HepG2 (cell line): ENCODE measurements around the gene ZNF445. TPM values are rescaled to one million over a fixed set of nuclear protein-coding genes. Genes with fewer than 3 reads are reported as not detected.
A peak's percentile ranks its signal among the peaks of the same experiment; 100 is the strongest.

ENCODE experiments used
- ATAC-seq: fragments of 200-7000 bp; cut with Tn5 transposase; 3 replicates; pipeline ENCODE4 v1.9.1; 2020; ENCODE audit warnings: mild to moderate bottlenecking, moderate library complexity
- BruUV-seq: library from RNA; stranded (reverse); fragments of 400-500 nt; replicated peaks from 2 replicates; lab custom pipeline; 2021; lab: Mats Ljungman, UMichigan
- CTCF ChIA-PET: fragments of 300-600 bp; formaldehyde crosslinking; extraction: SDS; loops from one replicate; lab custom pipeline; 2021; ENCODE audit warnings: low total read pairs, inconsistent platforms, low intra/inter-chr PET ratio; lab: Yijun Ruan, JAX
- POLR2A ChIA-PET: fragments of 350-600 bp; sonication (Branson Sonifier 250); formaldehyde crosslinking; loops from one replicate; lab custom pipeline; 2020; ENCODE audit warnings: antibody characterized with exemption, inconsistent platforms; lab: Yijun Ruan, JAX
- DNase-seq: peaks from one replicate; pipeline ENCODE4 v3.0.0-alpha.2; 2015; ENCODE audit warnings: low spot score
- FAIRE-seq: peaks from 3 replicates; lab custom pipeline; 2011; peaks lifted over from hg19 to GRCh38; lab: Jason Lieb, UNC
- H2AFZ ChIP-seq: one replicate; pipeline ENCODE4 v1.6.1; 2011; ENCODE audit warnings: low read length, inconsistent platforms
- H3K27ac ChIP-seq: fragments of 300-600 bp; 3 replicates; pipeline ENCODE4 v1.8.0; 2011; ENCODE audit warnings: mixed run types, mild to moderate bottlenecking, mixed read lengths, low read length, inconsistent platforms; ENCODE audit not compliant: insufficient read depth; ENCODE audit errors: extremely low read length
- H3K27me3 ChIP-seq, 2 experiments: fragments of 200-600 bp in 1 of 2; 2 replicates in 1 of 2; 3 replicates in 1 of 2; pipeline versions ENCODE4 v1.6.0 to v1.8.0; 2011; ENCODE audit warnings: low read length in 2 of 2, mild to moderate bottlenecking in 2 of 2, moderate library complexity in 2 of 2, inconsistent platforms in 1 of 2; ENCODE audit not compliant: insufficient read depth in 2 of 2, control insufficient read depth in 1 of 2
- H3K36me3 ChIP-seq, 2 experiments: fragments of 200-600 bp in 1 of 2; replicated peaks in 1 of 2; 2 replicates in 1 of 2; 3 replicates in 1 of 2; pipeline versions ENCODE4 v1.5.1 to v1.8.0; 2011; ENCODE audit warnings: low read length in 2 of 2, inconsistent platforms in 1 of 2; ENCODE audit not compliant: insufficient read depth in 2 of 2, control insufficient read depth in 1 of 2
- H3K4me1 ChIP-seq: 2 replicates; pipeline ENCODE4 v1.5.1; 2012; ENCODE audit warnings: low read length, inconsistent platforms; ENCODE audit not compliant: insufficient read depth
- H3K4me2 ChIP-seq: 2 replicates; pipeline ENCODE4 v1.6.0; 2011; ENCODE audit warnings: low read depth, low read length, inconsistent platforms
- H3K4me3 ChIP-seq, 3 experiments: fragments of 200-600 bp in 1 of 3; sonication (generic), shearing (Covaris generic) in 1 of 3; replicated peaks in 1 of 3; 2 replicates each; pipeline ENCODE4 v1.5.1; 2011 to 2016; ENCODE audit warnings: low read length in 3 of 3, inconsistent platforms in 2 of 3, low read depth in 2 of 3, mild to moderate bottlenecking in 2 of 3, control low read depth in 1 of 3, mixed read lengths in 1 of 3; ENCODE audit not compliant: insufficient read depth in 1 of 3
- H3K79me2 ChIP-seq: one replicate; pipeline ENCODE4 v1.6.1; 2011; ENCODE audit warnings: low read length, inconsistent platforms; ENCODE audit not compliant: insufficient read depth
- H3K9ac ChIP-seq: 2 replicates; pipeline ENCODE4 v1.6.0; 2011; ENCODE audit warnings: mild to moderate bottlenecking, low read depth, low read length, inconsistent platforms; ENCODE audit not compliant: insufficient read depth
- H3K9me3 ChIP-seq: 2 replicates; pipeline ENCODE4 v1.5.1; 2012; ENCODE audit warnings: mild to moderate bottlenecking, low read length
- H4K20me1 ChIP-seq: 2 replicates; pipeline ENCODE4 v1.6.0; 2011; ENCODE audit warnings: inconsistent platforms, mild to moderate bottlenecking, low read length, moderate library complexity; ENCODE audit not compliant: insufficient read depth
- ARNTL ChIP-seq: sonication (generic); formaldehyde crosslinking; IDR thresholded peaks from 2 replicates; pipeline ENCODE4 v1.4.0; 2020; ENCODE audit warnings: mild to moderate bottlenecking, missing genetic modification reagents
- BRD4 ChIP-seq: sonication (generic); formaldehyde crosslinking; IDR thresholded peaks from 2 replicates; pipeline ENCODE4 v1.4.0; 2020; ENCODE audit warnings: missing genetic modification reagents
- EHMT2 ChIP-seq: fragments of 200-600 bp; sonication (generic); IDR thresholded peaks from 2 replicates; pipeline ENCODE4 v1.7.0; 2017; ENCODE audit warnings: antibody characterized with exemption, low read depth, low read length, borderline replicate concordance
- FOXC1 ChIP-seq: sonication (generic); formaldehyde crosslinking; IDR thresholded peaks from 2 replicates; pipeline ENCODE4 v1.8.0; 2022; ENCODE audit warnings: mild to moderate bottlenecking, missing genetic modification reagents, borderline replicate concordance
- FOXP1 ChIP-seq, 2 experiments: fragments of 450-650 bp in 1 of 2; IDR thresholded peaks; 2 replicates each; pipeline ENCODE4 v1.6.1; 2017 to 2018; ENCODE audit warnings: antibody characterized with exemption in 1 of 2
- GFI1 ChIP-seq: sonication (generic); formaldehyde crosslinking; IDR thresholded peaks from 2 replicates; pipeline ENCODE4 v1.5.0; 2020; ENCODE audit warnings: missing genetic modification reagents, mild to moderate bottlenecking, borderline replicate concordance
- GLMP ChIP-seq: sonication (generic); formaldehyde crosslinking; IDR thresholded peaks from 2 replicates; pipeline ENCODE4 v1.9.0; 2021; ENCODE audit warnings: missing genetic modification reagents, mild to moderate bottlenecking, borderline replicate concordance
- KLF13 ChIP-seq: sonication (generic); formaldehyde crosslinking; IDR thresholded peaks from 2 replicates; pipeline ENCODE4 v1.4.0; 2020; ENCODE audit warnings: mild to moderate bottlenecking, missing genetic modification reagents
- LRRFIP1 ChIP-seq: sonication (generic); formaldehyde crosslinking; conservative IDR thresholded peaks from 2 replicates; pipeline ENCODE4 v1.4.0; 2020; ENCODE audit warnings: missing genetic modification reagents
- MZF1 ChIP-seq: sonication (generic); formaldehyde crosslinking; IDR thresholded peaks from 2 replicates; pipeline ENCODE4 v1.8.1; 2023; ENCODE audit warnings: mild to moderate bottlenecking, missing genetic modification reagents, borderline replicate concordance
- PAX8 ChIP-seq: sonication (generic); formaldehyde crosslinking; IDR thresholded peaks from 2 replicates; pipeline ENCODE4 v1.8.0; 2022; ENCODE audit warnings: mild to moderate bottlenecking, missing genetic modification reagents, borderline replicate concordance
- RELA ChIP-seq: sonication (generic); formaldehyde crosslinking; IDR thresholded peaks from 2 replicates; pipeline ENCODE4 v1.4.0; 2020; ENCODE audit warnings: missing genetic modification reagents
- RXRA ChIP-seq: sonication (generic); formaldehyde crosslinking; IDR thresholded peaks from 2 replicates; pipeline ENCODE4 v1.5.1; 2020; ENCODE audit warnings: missing genetic modification reagents
- RXRB ChIP-seq: IDR thresholded peaks from 2 replicates; pipeline ENCODE4 v1.6.1; 2016; ENCODE audit warnings: borderline replicate concordance, missing genetic modification reagents, missing compliant biosample characterization
- SIX4 ChIP-seq: sonication (generic); formaldehyde crosslinking; IDR thresholded peaks from 2 replicates; pipeline ENCODE4 v1.4.0; 2020; ENCODE audit warnings: missing genetic modification reagents
- TEF ChIP-seq: sonication (generic); formaldehyde crosslinking; IDR thresholded peaks from 2 replicates; pipeline ENCODE4 v1.5.0; 2020; ENCODE audit warnings: missing genetic modification reagents
- ZNF547 ChIP-seq: sonication (generic); formaldehyde crosslinking; IDR thresholded peaks from 2 replicates; pipeline ENCODE4 v1.5.1; 2020; ENCODE audit warnings: mild to moderate bottlenecking, missing genetic modification reagents
- ZNF652 ChIP-seq: IDR thresholded peaks from 2 replicates; pipeline ENCODE4 v1.6.1; 2016; ENCODE audit warnings: low read depth, borderline replicate concordance
- WGBS: methylation state at CpG from one replicate; pipeline ENCODE4 v1.1.6; 2017; ENCODE audit warnings: low lambda C conversion rate; 5-methylcytosine and 5-hydroxymethylcytosine counted together
- in situ Hi-C: cut with HindIII; loops from 2 replicates; pipeline ENCODE4 v1.10.0; 2017; ENCODE audit warnings: low pct_unique_long_range_greater_than_20kb; ENCODE audit not compliant: extremely low pct_ligation_motif_present
- intact Hi-C: fragments of 100-400 bp; cut with micrococcal nuclease; formaldehyde crosslinking; loops from one replicate; pipeline ENCODE4 v1.10.0; 2022; ENCODE audit not compliant: unreplicated experiment
- polyA plus RNA-seq, 8 experiments: library from polyadenylated mRNA; depleted of rRNA in 3 of 8; stranded (reverse) in 7 of 8; unstranded in 1 of 8; fragments of >200 nt; fragmentation: Illumina TruSeq in 4 of 8; extraction: Trizol in 4 of 8; gene quantifications; 2 replicates each; pipeline versions ENCODE4 v1.2.1 to v1.2.3, GENCODE V29; 2011 to 2016; ENCODE audit warnings: low read depth in 4 of 8, missing spikeins in 1 of 8, mixed read lengths in 1 of 8; ENCODE audit not compliant: insufficient read depth in 1 of 8
- total RNA-seq, 5 experiments: library from RNA; depleted of rRNA; stranded (reverse); fragments of >200 nt; fragmentation: Illumina TruSeq; extraction: Trizol; gene quantifications; 2 replicates each; pipeline ENCODE4 v1.2.3, GENCODE V29; 2016; ENCODE audit warnings: low read depth in 1 of 5

ZNF445 gene
- total and polyA plus RNA-seq, 2 of the 13 experiments (the other 11 are each of a cell fraction or from before 2014, with no cell fraction given) = 4.4 to 10.3 TPM

- H3K36me3 ChIP-seq = peaks cover 0 to 7% of the 10 kb centered on the region in 2 experiments; a peak in 1 of 5 replicates
- peak overlapping the region; percentile 33 for H2AFZ ChIP-seq
- peaks cover 44% of the 10 kb centered on the region for H3K79me2 ChIP-seq
- no peaks in the 10 kb centered on the region; a peak in 1 of 5 replicates for H3K27me3 ChIP-seq
- peak overlapping the region; percentile 72 for H3K9ac ChIP-seq
- H3K4me1 ChIP-seq = peaks cover 50% of the 10 kb centered on the region
- H3K4me3 ChIP-seq = peak overlapping the region; percentile 81 to 92 (median 87)
- H3K9me3 ChIP-seq = no peaks in the 10 kb centered on the region
- H3K4me2 ChIP-seq = peak overlapping the region; percentile 100
- intact Hi-C loops (loop anchor here (1.0 kb wide), 2 partner anchors 32 to 39 kb away; no protein-coding TSS in a partner anchor), in situ Hi-C loops (no loop called here)
- ATAC-seq (peak; percentile 63), FAIRE-seq (peak; percentile 28), DNase-seq (peak; percentile 24)
- ChIA-PET POLR2A (interaction anchor here (0.7 to 3.6 kb wide), 15 partner anchors 9 to 251 kb away, joined by 3 to 36 read pairs (median 6); partner anchors contain the start of genes TCAIM, ZNF501 and ZNF660), CTCF (no interaction called here)
- H3K27ac ChIP-seq = peak overlapping the region; percentile 88
- 8% methylated on average over 2 of the region's 4 CpGs for WGBS
- BruUV-seq = no TSS peak
- no peaks in the 10 kb centered on the region for H4K20me1 ChIP-seq
- TF ChIP-seq GFI1 (CRISPR knock-in tag) (no peak), GLMP (CRISPR knock-in tag) (no peak), MZF1 (CRISPR knock-in tag) (no peak), KLF13 (CRISPR knock-in tag) (no peak), BRD4 (CRISPR knock-in tag) (no peak), RELA (CRISPR knock-in tag) (no peak), EHMT2 (no peak), SIX4 (no peak), ARNTL (CRISPR knock-in tag) (no peak; the same call in 1 of the 2 replicates), RXRA (CRISPR knock-in tag) (no peak; the same call in 1 of the 2 replicates), FOXC1 (CRISPR knock-in tag) (no peak), ZNF547 (CRISPR knock-in tag) (no peak), PAX8 (CRISPR knock-in tag) (no peak), LRRFIP1 (no peak), FOXP1 (IDR thresholded peaks at IDR 0.05) (no peak), FOXP1 (CRISPR knock-in tag; IDR thresholded peaks at IDR 0.05) (no peak), ZNF652 (no peak), RXRB (no peak), TEF (CRISPR knock-in tag) (no peak)
Observed at GRCh38 chr3:44478055-44478468, 592 bp upstream of the ZNF445 start.
